ENCODE measurements around the gene CTSO. TPM values are rescaled to one million over a fixed set of nuclear protein-coding genes. Genes with fewer than 3 reads are reported as not detected.

Gene CTSO
- total and polyA plus RNA-seq, 10 donors, result 8.0 to 48.7 (median 25.6) TPM

DNA sequence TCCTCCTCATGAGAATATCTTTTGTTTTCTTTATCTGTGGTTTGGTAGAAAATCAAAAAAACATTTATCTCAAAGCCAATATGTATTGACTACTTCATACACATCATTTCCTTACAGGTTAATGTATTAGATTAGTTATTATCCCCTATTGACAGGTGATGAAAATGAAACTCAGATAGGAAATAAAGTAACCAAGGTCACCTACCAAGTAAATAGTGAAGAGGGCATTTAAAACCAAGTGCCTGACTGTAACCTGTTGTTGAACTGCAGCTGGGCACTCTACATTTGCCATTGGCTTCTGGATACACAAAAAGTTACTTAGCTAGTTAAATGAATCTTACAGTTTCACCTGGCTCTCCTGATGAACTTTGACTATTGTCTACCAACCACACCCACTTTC is 41.4 kb upstream of the CTSO start:
- intact Hi-C loops (cut with DNase I; ENCODE audit: low total_unique reads), result no loop called here
- no peak for DNase-seq
- TF ChIP-seq, protein P1, sequence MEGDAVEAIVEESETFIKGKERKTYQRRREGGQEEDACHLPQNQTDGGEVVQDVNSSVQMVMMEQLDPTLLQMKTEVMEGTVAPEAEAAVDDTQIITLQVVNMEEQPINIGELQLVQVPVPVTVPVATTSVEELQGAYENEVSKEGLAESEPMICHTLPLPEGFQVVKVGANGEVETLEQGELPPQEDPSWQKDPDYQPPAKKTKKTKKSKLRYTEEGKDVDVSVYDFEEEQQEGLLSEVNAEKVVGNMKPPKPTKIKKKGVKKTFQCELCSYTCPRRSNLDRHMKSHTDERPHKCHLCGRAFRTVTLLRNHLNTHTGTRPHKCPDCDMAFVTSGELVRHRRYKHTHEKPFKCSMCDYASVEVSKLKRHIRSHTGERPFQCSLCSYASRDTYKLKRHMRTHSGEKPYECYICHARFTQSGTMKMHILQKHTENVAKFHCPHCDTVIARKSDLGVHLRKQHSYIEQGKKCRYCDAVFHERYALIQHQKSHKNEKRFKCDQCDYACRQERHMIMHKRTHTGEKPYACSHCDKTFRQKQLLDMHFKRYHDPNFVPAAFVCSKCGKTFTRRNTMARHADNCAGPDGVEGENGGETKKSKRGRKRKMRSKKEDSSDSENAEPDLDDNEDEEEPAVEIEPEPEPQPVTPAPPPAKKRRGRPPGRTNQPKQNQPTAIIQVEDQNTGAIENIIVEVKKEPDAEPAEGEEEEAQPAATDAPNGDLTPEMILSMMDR (IDR thresholded peaks at IDR 0.05 in 8 of 11, conservative IDR thresholded peaks at IDR 0.05 in 3 of 11), result no peak
- TF ChIP-seq POLR2AphosphoS5 (IDR thresholded peaks at IDR 0.05) (no peak), POLR2A (IDR thresholded peaks at IDR 0.05) (no peak)

DNA sequence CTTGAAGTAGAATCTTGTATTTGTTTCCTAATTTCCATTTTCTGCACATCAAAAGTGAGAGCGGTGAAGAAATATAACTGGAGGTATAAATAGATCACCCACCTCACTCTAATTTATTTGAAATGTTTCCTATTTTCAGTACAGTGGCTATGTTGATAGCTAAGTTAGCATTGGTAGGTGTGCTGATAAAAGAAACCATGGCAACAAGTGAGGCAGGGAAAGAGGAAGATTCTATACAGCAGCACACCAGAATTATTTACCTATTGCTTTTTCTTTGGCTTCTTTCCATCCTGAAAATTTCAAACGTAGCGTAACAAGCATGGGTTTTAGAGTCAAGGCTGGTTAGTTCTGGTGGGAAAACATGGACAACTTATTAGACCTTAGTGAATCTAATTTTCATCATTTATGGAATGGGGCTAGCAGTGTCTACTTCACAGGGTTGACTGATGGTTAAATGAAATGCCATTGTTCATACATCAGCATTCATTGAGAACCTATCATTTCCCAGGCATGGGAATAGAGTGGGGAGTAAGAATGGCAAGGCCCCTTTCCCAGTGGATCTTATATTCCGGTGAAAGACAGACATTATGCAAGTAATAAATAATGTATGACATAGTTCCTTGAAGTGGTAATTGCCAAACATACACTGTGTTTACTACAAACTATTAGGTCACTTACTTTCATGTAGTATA is 30.6 kb upstream of the CTSO start:
- intact Hi-C loops (cut with DNase I; ENCODE audit: low total_unique reads), result no loop called here
- no peak for TF ChIP-seq POLR2AphosphoS5 (IDR thresholded peaks at IDR 0.05)
- TF ChIP-seq, protein P1 (IDR thresholded peaks at IDR 0.05 in 8 of 11, conservative IDR thresholded peaks at IDR 0.05 in 3 of 11), result no peak
- TF ChIP-seq POLR2A (IDR thresholded peaks at IDR 0.05), result no peak
- 72 to 91% (median 82%) methylated on average over 4 of the region's 4 CpGs for WGBS, 5 donors
- Histone ChIP-seq H3K4me3 (no peak overlapping the region), H3K36me3 (no peaks in the 10 kb centered on the region), H3K9me3 (peaks cover 0 to 6% (median 4%) of the 10 kb centered on the region in 8 donors), H3K27me3 (replicated peaks in 1 of 7) (no peaks in the 10 kb centered on the region), H3K4me1 (no peaks in the 10 kb centered on the region), H3K27ac (no peak overlapping the region)
- DNase-seq, result no peak

More for the DNA sequence above, 41.4 kb upstream of the CTSO start:
- Histone ChIP-seq H3K27ac (no peak overlapping the region), H3K4me3 (no peak overlapping the region), H3K4me1 (no peaks in the 10 kb centered on the region), H3K36me3 (no peaks in the 10 kb centered on the region), H3K9me3 (no peaks in the 10 kb centered on the region), H3K27me3 (replicated peaks in 1 of 7) (no peaks in the 10 kb centered on the region)

DNA sequence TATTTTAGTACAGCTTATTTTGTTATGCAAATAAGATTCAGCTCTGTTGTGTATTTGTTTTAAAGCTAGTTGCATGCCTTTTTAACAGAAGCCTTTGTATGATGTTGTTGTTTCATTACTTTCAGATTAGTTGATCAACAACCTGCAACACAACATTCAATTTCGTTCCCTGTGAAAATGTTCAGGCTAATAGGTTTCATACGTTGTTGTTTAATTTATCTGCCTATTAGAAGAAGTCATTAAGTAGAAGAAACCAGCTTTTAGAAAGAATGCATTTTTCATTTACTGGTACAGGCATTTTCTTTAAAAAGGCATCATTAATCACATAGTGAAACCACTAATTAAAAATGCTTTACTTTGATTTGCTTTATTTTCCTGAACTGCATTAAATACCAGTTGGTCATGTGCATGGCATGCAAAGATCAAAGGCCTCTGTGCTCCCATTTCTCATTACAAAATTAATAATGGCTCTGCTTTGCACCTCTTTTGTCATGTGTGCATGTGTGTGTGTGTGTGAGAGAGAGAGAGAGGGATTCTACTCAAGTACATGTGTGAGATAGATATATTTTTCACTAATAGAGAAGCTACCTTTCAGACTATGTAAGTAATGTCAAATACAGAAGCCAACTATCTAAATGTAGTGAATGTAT is 29.2 kb upstream of the CTSO start:
- intact Hi-C loops (cut with DNase I; ENCODE audit: low total_unique reads), result no loop called here
- Histone ChIP-seq H3K4me1 (no peaks in the 10 kb centered on the region), H3K36me3 (no peaks in the 10 kb centered on the region), H3K27ac (no peak overlapping the region), H3K4me3 (no peak overlapping the region), H3K27me3 (replicated peaks in 1 of 7) (no peaks in the 10 kb centered on the region), H3K9me3 (peaks cover 0 to 16% (median 10%) of the 10 kb centered on the region in 8 donors)
- no peak for DNase-seq
- TF ChIP-seq POLR2AphosphoS5 (IDR thresholded peaks at IDR 0.05), result no peak
- no peak for TF ChIP-seq POLR2A (IDR thresholded peaks at IDR 0.05)
- TF ChIP-seq, protein P1 (IDR thresholded peaks at IDR 0.05 in 8 of 11, conservative IDR thresholded peaks at IDR 0.05 in 3 of 11), result no peak
- 56 to 69% (median 62%) methylated on average over 2 of the region's 2 CpGs for WGBS, 5 donors

DNA sequence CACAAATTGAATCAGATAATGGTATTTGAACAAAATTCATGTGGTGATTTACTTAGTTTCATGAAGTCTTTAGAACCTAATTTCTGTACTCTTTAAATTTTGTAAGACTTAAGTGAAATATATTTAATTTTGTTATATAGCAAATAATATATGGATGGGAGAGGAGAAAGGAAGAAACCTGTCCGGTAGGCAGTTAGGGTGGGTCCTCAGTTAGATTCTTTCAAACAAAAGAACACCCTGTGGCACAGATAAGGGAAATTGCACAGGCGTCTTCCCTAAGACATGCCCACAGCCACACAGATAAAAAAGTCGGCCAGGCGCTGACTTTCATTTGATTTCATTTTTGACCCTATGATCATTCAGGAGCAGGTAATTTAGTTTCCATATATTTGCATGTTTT is 25.1 kb upstream of the CTSO start:
- WGBS, 5 donors, result 68 to 96% (median 75%) methylated on average over 4 of the region's 4 CpGs
- TF ChIP-seq POLR2AphosphoS5 (IDR thresholded peaks at IDR 0.05) (no peak), POLR2A (IDR thresholded peaks at IDR 0.05) (no peak)
- TF ChIP-seq, protein P1 (IDR thresholded peaks at IDR 0.05 in 8 of 11, conservative IDR thresholded peaks at IDR 0.05 in 3 of 11), result no peak

More for the DNA sequence above, 25.1 kb upstream of the CTSO start:
- Histone ChIP-seq H3K27ac (no peak overlapping the region), H3K4me3 (no peak overlapping the region), H3K4me1 (no peaks in the 10 kb centered on the region), H3K9me3 (peaks cover 0 to 16% (median 10%) of the 10 kb centered on the region in 8 donors), H3K36me3 (no peaks in the 10 kb centered on the region), H3K27me3 (replicated peaks in 1 of 7) (no peaks in the 10 kb centered on the region)
- intact Hi-C loops (cut with DNase I; ENCODE audit: low total_unique reads), result no loop called here
- DNase-seq, result no peak
